T-helper 1 cell treated with Interleukin-12 subunit alpha and Interleukin-12 subunit beta and Interleukin-4 antibody, amounts not matched to agents 30 ng/mL and 1 ng/mL, for 36 hours (primary cell): ENCODE measurements around the gene METTL25B. TPM values are rescaled to one million over a fixed set of nuclear protein-coding genes. Genes with fewer than 3 reads are reported as not detected.

Experiments
- intact Hi-C: fragments of 100-400 bp; cut with micrococcal nuclease; formaldehyde crosslinking; loops from one replicate; pipeline ENCODE4 v1.15.1; 2024
- total RNA-seq: library from RNA; stranded (reverse); gene quantifications from 2 replicates; pipeline ENCODE4 v1.2.3, GENCODE V29; 2022

METTL25B gene
- total RNA-seq, result 30.6 and 35.8 TPM in 2 replicates

- intact Hi-C loops, result loop anchor here (1.0 to 2.0 kb wide), 8 partner anchors 13 to 445 kb away; partner anchors contain the start of genes GPATCH4, HDGF, MRPL24 and PRCC
These were observed at the start of gene METTL25B for GRCh38 chr1:156727926-156728598. Gene METTL25B, plus strand, starts transcription at chr1:156728469. Its CDS starts 636 bp downstream, at chr1:156729105.

- intact Hi-C loops, result no loop called here
These were observed 48.2 kb upstream of the METTL25B start for GRCh38 chr1:156680056-156680455.

GRCh38 chr1:156681196-156681960 lies 46.9 kb upstream of the METTL25B start:
- intact Hi-C loops, result no loop called here

GRCh38 chr1:156682166-156682890 lies 45.9 kb upstream of the METTL25B start:
- intact Hi-C loops, result no loop called here

- intact Hi-C loops, result no loop called here
These were observed 44.0 kb upstream of the METTL25B start for GRCh38 chr1:156684227-156684782.

GRCh38 chr1:156689035-156689952 lies 39.0 kb upstream of the METTL25B start:
- intact Hi-C loops, result loop anchor here (1.0 to 2.0 kb wide), 6 partner anchors 17 to 238 kb away; partner anchors contain the start of gene PRCC

- intact Hi-C loops, result loop anchor here (1.0 to 2.0 kb wide), 6 partner anchors 16 to 237 kb away; partner anchors contain the start of gene PRCC
These were observed 38.2 kb upstream of the METTL25B start for GRCh38 chr1:156689953-156690674.

- intact Hi-C loops, result no loop called here
These were observed 37.6 kb upstream of the METTL25B start for GRCh38 chr1:156690675-156691036.

GRCh38 chr1:156691191-156691590 lies 37.1 kb upstream of the METTL25B start:
- intact Hi-C loops, result no loop called here

- intact Hi-C loops, result no loop called here
These were observed 36.4 kb upstream of the METTL25B start for GRCh38 chr1:156691665-156692440.

- intact Hi-C loops, result no loop called here
These were observed 35.8 kb upstream of the METTL25B start for GRCh38 chr1:156692441-156692924.

GRCh38 chr1:156692925-156693847 lies 35.1 kb upstream of the METTL25B start:
- intact Hi-C loops, result no loop called here

GRCh38 chr1:156693848-156694689 lies 34.2 kb upstream of the METTL25B start:
- intact Hi-C loops, result no loop called here

- intact Hi-C loops, result no loop called here
These were observed 33.6 kb upstream of the METTL25B start for GRCh38 chr1:156694690-156694962.

GRCh38 chr1:156696755-156697154 lies 31.5 kb upstream of the METTL25B start:
- intact Hi-C loops, result no loop called here

GRCh38 chr1:156697481-156697880 lies 30.8 kb upstream of the METTL25B start:
- intact Hi-C loops, result no loop called here

GRCh38 chr1:156698995-156699394 lies 29.3 kb upstream of the METTL25B start:
- intact Hi-C loops, result no loop called here
